ENCODE data around the gene CD70. TPM values are rescaled to one million over a fixed set of nuclear protein-coding genes. Genes with fewer than 3 reads are reported as not detected.

CD70 gene
- polyA plus RNA-seq, 1 donor (not counting 4 experiments of a cell fraction or from before 2014, with no cell fraction given): 0.22 TPM

GRCh38 chr19:6556480-6557195 lies 34.3 kb downstream of the CD70 start:
- TF ChIP-seq EZH2 (IDR thresholded peaks at IDR 0.05; ENCODE audit: low read length): no peak
- TF ChIP-seq CTCF (optimal IDR thresholded peaks at IDR 0.05 in 1 of 3, IDR thresholded peaks at IDR 0.05 in 1 of 3, conservative IDR thresholded peaks at IDR 0.05 in 1 of 3; ENCODE audit: extremely low read depth in 1 of 3, insufficient read depth in 2 of 3, low read length in 3 of 3): no peak
- no peak overlapping the region for H2AFZ ChIP-seq (ENCODE audit: control insufficient read depth, low read length)
- H4K20me1 ChIP-seq (ENCODE audit: control insufficient read depth, extremely low read depth, insufficient read depth, low read length): no peaks in the 10 kb centered on the region
- no peak overlapping the region for H3K27ac ChIP-seq (ENCODE audit: control insufficient read depth, insufficient read depth, low read length)
- no peaks in the 10 kb centered on the region for H3K4me1 ChIP-seq (ENCODE audit: control insufficient read depth, extremely low read depth, insufficient read depth, low read length)
- no peaks in the 10 kb centered on the region for H3K79me2 ChIP-seq (ENCODE audit: control insufficient read depth, insufficient read depth, low read length)
- no peak overlapping the region for H3K4me3 ChIP-seq (ENCODE audit: control insufficient read depth in 2 of 3, extremely low read depth in 1 of 3, insufficient read depth in 2 of 3, low read depth in 1 of 3, low read length in 3 of 3)
- H3K9ac ChIP-seq (ENCODE audit: control insufficient read depth, extremely low read depth, insufficient read depth, low read length): no peak overlapping the region
- FAIRE-seq: peak; percentile 34
- H3K4me2 ChIP-seq (ENCODE audit: control insufficient read depth, extremely low read depth, insufficient read depth, low read depth, low read length): peak overlapping the region; percentile 14
- no peaks in the 10 kb centered on the region for H3K27me3 ChIP-seq (ENCODE audit: control insufficient read depth, extremely low read depth, insufficient read depth, low read length)
- no peaks in the 10 kb centered on the region for H3K9me1 ChIP-seq (ENCODE audit: control insufficient read depth, extremely low read depth, insufficient read depth, low read length)
- H3K36me3 ChIP-seq (ENCODE audit: control insufficient read depth in 2 of 2, extremely low read depth in 1 of 2, insufficient read depth in 2 of 2, low read length in 2 of 2): no peaks in the 10 kb centered on the region
- DNase-seq (ENCODE audit: low read depth, low spot score): no peak
- no peaks in the 10 kb centered on the region for H3K9me3 ChIP-seq (ENCODE audit: control insufficient read depth, low read depth, low read length)
- dilution Hi-C loops (cut with MboI; ENCODE audit: extremely low pct_ligation_motif_present, low sequenced_read_pairs): no loop called here

- H3K27me3 ChIP-seq (ENCODE audit: control insufficient read depth, extremely low read depth, insufficient read depth, low read length): no peaks in the 10 kb centered on the region
- no peaks in the 10 kb centered on the region for H3K36me3 ChIP-seq (ENCODE audit: control insufficient read depth in 2 of 2, extremely low read depth in 1 of 2, insufficient read depth in 2 of 2, low read length in 2 of 2)
- no peaks in the 10 kb centered on the region for H3K9me3 ChIP-seq (ENCODE audit: control insufficient read depth, low read depth, low read length)
- dilution Hi-C loops (cut with MboI; ENCODE audit: extremely low pct_ligation_motif_present, low sequenced_read_pairs): no loop called here
- no peaks in the 10 kb centered on the region for H4K20me1 ChIP-seq (ENCODE audit: control insufficient read depth, extremely low read depth, insufficient read depth, low read length)
- no peaks in the 10 kb centered on the region for H3K4me1 ChIP-seq (ENCODE audit: control insufficient read depth, extremely low read depth, insufficient read depth, low read length)
- no peak overlapping the region for H3K9ac ChIP-seq (ENCODE audit: control insufficient read depth, extremely low read depth, insufficient read depth, low read length)
- no peaks in the 10 kb centered on the region for H3K9me1 ChIP-seq (ENCODE audit: control insufficient read depth, extremely low read depth, insufficient read depth, low read length)
- FAIRE-seq (no peak), DNase-seq (ENCODE audit: low read depth, low spot score) (no peak)
- no peak overlapping the region for H3K4me2 ChIP-seq (ENCODE audit: control insufficient read depth, extremely low read depth, insufficient read depth, low read depth, low read length)
- H3K79me2 ChIP-seq (ENCODE audit: control insufficient read depth, insufficient read depth, low read length): no peaks in the 10 kb centered on the region
- H2AFZ ChIP-seq (ENCODE audit: control insufficient read depth, low read length): no peak overlapping the region
- no peak overlapping the region for H3K27ac ChIP-seq (ENCODE audit: control insufficient read depth, insufficient read depth, low read length)
- H3K4me3 ChIP-seq (ENCODE audit: control insufficient read depth in 2 of 3, extremely low read depth in 1 of 3, insufficient read depth in 2 of 3, low read depth in 1 of 3, low read length in 3 of 3): no peak overlapping the region
- TF ChIP-seq CTCF (optimal IDR thresholded peaks at IDR 0.05 in 1 of 3, IDR thresholded peaks at IDR 0.05 in 1 of 3, conservative IDR thresholded peaks at IDR 0.05 in 1 of 3; ENCODE audit: extremely low read depth in 1 of 3, insufficient read depth in 2 of 3, low read length in 3 of 3) (no peak), EZH2 (IDR thresholded peaks at IDR 0.05; ENCODE audit: low read length) (no peak)
These were observed 34.9 kb downstream of the CD70 start for GRCh38 chr19:6556043-6556449.

All from keratinocyte (primary cell).